Measurements from ENCODE around the gene PACSIN1. TPM values are rescaled to one million over a fixed set of nuclear protein-coding genes. Genes with fewer than 3 reads are reported as not detected.

Gene PACSIN1
- total RNA-seq, 4 donors from 2014 or later, result 0.08 to 0.42 (median 0.10) TPM; not detected in 1

- intact Hi-C loops (cut with DNase I; ENCODE audit: low total_unique reads), result no loop called here
- no peak overlapping the region for H3K4me3 ChIP-seq (ENCODE audit: low read depth, poor library complexity, severe bottlenecking)
- 78% methylated on average over 12 to 13 of the region's 13 CpGs for WGBS, 2 donors
- no peak for TF ChIP-seq POLR2A (IDR thresholded peaks at IDR 0.05)
- no peak for DNase-seq (ENCODE audit: low spot score in 2 of 2)
Observed at GRCh38 chr6:34515473-34516387, 49.9 kb downstream of the PACSIN1 start.

GRCh38 chr6:34516391-34517324 lies 50.8 kb downstream of the PACSIN1 start:
- no peak overlapping the region for H3K4me3 ChIP-seq (ENCODE audit: low read depth, poor library complexity, severe bottlenecking)
- intact Hi-C loops (cut with DNase I; ENCODE audit: low total_unique reads), result no loop called here
- 88 to 90% methylated on average over 22 of the region's 22 CpGs for WGBS, 2 donors
- DNase-seq (ENCODE audit: low spot score in 2 of 2), result no peak
- TF ChIP-seq POLR2A (IDR thresholded peaks at IDR 0.05), result no peak
- TF ChIP-seq, protein P1, sequence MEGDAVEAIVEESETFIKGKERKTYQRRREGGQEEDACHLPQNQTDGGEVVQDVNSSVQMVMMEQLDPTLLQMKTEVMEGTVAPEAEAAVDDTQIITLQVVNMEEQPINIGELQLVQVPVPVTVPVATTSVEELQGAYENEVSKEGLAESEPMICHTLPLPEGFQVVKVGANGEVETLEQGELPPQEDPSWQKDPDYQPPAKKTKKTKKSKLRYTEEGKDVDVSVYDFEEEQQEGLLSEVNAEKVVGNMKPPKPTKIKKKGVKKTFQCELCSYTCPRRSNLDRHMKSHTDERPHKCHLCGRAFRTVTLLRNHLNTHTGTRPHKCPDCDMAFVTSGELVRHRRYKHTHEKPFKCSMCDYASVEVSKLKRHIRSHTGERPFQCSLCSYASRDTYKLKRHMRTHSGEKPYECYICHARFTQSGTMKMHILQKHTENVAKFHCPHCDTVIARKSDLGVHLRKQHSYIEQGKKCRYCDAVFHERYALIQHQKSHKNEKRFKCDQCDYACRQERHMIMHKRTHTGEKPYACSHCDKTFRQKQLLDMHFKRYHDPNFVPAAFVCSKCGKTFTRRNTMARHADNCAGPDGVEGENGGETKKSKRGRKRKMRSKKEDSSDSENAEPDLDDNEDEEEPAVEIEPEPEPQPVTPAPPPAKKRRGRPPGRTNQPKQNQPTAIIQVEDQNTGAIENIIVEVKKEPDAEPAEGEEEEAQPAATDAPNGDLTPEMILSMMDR (IDR thresholded peaks at IDR 0.05), result no peak

DNA sequence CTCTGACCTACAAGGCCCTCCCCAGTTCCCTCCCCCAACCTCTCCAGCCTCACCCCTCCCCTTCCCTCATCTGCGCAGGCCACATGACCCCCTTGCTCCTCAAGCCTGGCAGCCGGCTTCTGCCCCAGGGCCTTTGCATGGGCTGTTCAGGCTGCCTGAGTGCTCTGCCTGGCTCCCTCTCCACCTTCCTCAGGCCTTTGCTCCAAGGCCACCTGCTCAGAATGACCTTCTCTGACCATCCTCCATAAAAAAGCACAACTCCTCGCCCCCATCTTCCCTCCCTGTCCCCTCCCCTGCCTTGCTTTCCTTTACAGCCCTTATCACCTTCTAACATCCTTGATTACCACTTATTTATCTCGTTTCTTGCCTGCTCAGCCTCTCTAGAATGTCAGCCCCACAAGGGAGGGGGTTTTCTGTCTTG lies 51.6 kb downstream of the PACSIN1 start:
- H3K4me3 ChIP-seq (ENCODE audit: low read depth, poor library complexity, severe bottlenecking), result no peak overlapping the region
- intact Hi-C loops (cut with DNase I; ENCODE audit: low total_unique reads), result no loop called here
- no peak for DNase-seq (ENCODE audit: low spot score in 2 of 2)
- TF ChIP-seq, protein P1 (IDR thresholded peaks at IDR 0.05), result no peak
- TF ChIP-seq POLR2A (IDR thresholded peaks at IDR 0.05), result no peak
- WGBS, 2 donors, result 74 to 82% methylated on average over 4 of the region's 4 CpGs

- intact Hi-C loops (cut with DNase I; ENCODE audit: low total_unique reads), result no loop called here
- TF ChIP-seq POLR2A (IDR thresholded peaks at IDR 0.05), result no peak
- TF ChIP-seq, protein P1 (IDR thresholded peaks at IDR 0.05), result no peak
- WGBS, 2 donors, result 85 to 86% methylated on average over 6 to 8 of the region's 8 CpGs
- H3K4me3 ChIP-seq (ENCODE audit: low read depth, poor library complexity, severe bottlenecking), result no peak overlapping the region
- no peak for DNase-seq (ENCODE audit: low spot score in 2 of 2)
Observed at GRCh38 chr6:34517966-34518365, 52.1 kb downstream of the PACSIN1 start.

DNA sequence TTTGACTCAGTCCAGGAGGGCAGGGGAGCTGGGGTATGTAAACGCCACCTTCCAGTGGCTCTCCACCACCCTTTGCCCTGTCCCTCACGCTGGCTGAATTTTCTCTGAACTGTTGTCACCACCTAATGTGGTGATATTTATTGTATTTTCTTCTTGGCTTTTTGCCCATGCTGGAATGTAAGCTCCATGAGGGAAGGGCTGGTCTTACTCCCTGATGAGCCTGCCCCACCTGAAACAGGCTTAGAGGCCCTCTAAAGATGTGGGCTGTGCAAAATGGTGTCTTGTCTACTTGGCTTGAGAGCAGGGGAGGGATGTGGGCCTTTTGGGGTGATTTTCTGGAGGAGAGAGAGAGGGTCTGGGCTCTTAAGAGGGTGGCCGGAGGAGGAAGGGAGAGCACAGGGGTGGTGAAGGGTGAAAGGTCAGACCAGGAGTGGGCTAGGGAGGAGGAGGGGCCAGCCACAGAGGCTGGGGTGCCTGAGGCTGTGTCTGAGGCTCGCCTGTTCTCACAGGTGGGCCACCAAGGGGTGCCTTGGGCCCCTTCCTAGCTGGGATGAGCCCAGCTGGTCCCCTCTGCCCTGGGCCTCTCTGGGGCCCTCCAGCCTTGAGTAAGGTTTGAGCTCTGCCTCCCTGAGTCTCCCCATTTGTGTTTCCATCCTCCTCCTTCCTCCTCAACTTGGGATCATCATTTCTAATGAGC lies 52.9 kb downstream of the PACSIN1 start:
- intact Hi-C loops (cut with DNase I; ENCODE audit: low total_unique reads), result no loop called here
- no peak for DNase-seq (ENCODE audit: low spot score in 2 of 2)
- WGBS, 2 donors, result 88% methylated on average over 4 of the region's 4 CpGs
- TF ChIP-seq, protein P1 (IDR thresholded peaks at IDR 0.05), result no peak
- TF ChIP-seq POLR2A (IDR thresholded peaks at IDR 0.05), result no peak
- no peak overlapping the region for H3K4me3 ChIP-seq (ENCODE audit: low read depth, poor library complexity, severe bottlenecking)
